Gastroesophageal sphincter (tissue), 3 donors: ENCODE results near the gene SLC9C1.

ENCODE experiments used
- CTCF ChIP-seq, 4 experiments: fragments of 200-600 bp in 2 of 4; fragments of 450-650 bp in 2 of 4; sonication (generic) in 1 of 4; IDR thresholded peaks; one replicate each; pipeline ENCODE4 v1.5.1; 2017 to 2019; ENCODE audit warnings: antibody characterized with exemption in 4 of 4, mild to moderate bottlenecking in 2 of 4, moderate library complexity in 2 of 4
- EP300 ChIP-seq: sonication (generic); formaldehyde crosslinking; IDR thresholded peaks from one replicate; pipeline ENCODE4 v1.6.1; 2017; ENCODE audit warnings: antibody characterized with exemption, mild to moderate bottlenecking
- POLR2A ChIP-seq, 2 donors: fragments of 450-650 bp; IDR thresholded peaks; one replicate each; pipeline ENCODE4 v1.6.1; 2017; ENCODE audit warnings: antibody characterized with exemption in 2 of 2, mild to moderate bottlenecking in 2 of 2, moderate library complexity in 1 of 2

- TF ChIP-seq CTCF (IDR thresholded peaks at IDR 0.05): no peak
- TF ChIP-seq POLR2A (IDR thresholded peaks at IDR 0.05): no peak
- no peak for TF ChIP-seq EP300
Measured at GRCh38 chr3:112314649-112315048, 20.6 kb upstream of the SLC9C1 start.
